GM20000 (cell line): ENCODE results near the gene RAB1B.

Experiments
- DNase-seq: peaks from one replicate; pipeline ENCODE4 v3.0.0; 2012; ENCODE audit warnings: low spot score
- TF ChIP-seq, protein P1 (sequence below): IDR thresholded peaks from 2 replicates; pipeline ENCODE4 v1.5.1; 2012; ENCODE audit warnings: mild to moderate bottlenecking, control low read depth; ENCODE audit errors: extremely low read depth, missing control alignments

Gene RAB1B

DNA sequence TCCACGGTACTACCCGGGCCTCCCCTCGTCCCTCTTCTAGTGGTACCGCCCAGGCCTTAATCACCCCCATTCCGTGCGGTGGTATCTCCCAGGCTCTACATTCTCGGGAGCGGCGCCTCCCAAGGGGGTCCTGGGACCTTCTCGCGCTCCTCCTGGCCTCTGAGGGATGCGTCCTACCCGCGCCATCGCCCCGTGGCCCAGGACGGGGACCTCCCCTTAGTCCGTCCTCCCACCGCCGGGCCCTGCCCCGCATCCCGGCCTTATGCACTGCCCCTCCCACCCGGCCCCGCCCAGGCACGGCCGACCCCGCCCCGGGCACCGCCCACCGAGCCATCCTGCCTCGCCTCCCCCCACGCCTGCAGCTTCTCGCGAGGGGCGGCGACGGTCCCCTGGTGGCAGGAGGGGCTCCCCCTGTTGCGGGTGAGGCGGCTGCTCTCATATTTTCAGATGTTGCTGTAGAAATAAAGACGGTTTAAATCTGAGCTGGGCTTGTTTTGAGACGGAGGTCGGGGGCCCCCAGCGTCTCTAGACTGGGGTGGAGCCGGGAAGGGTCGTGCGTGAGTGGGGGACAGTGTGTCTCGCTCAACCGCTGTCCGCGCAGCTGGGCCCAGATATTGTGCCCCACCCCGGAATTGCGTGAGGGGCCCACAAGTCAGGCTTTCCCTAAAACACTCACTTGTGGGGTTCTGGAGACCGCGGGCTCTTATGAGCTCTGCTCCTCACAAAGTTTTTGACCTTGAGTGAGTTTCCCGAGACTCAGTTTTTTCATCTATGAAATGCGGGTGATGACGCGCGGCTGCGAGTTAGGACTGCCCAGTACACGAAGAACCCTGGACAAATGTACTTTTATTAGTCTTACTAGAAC, 828 bp upstream of the RAB1B start:
- peak; percentile 95 for DNase-seq
- TF ChIP-seq, protein P1, sequence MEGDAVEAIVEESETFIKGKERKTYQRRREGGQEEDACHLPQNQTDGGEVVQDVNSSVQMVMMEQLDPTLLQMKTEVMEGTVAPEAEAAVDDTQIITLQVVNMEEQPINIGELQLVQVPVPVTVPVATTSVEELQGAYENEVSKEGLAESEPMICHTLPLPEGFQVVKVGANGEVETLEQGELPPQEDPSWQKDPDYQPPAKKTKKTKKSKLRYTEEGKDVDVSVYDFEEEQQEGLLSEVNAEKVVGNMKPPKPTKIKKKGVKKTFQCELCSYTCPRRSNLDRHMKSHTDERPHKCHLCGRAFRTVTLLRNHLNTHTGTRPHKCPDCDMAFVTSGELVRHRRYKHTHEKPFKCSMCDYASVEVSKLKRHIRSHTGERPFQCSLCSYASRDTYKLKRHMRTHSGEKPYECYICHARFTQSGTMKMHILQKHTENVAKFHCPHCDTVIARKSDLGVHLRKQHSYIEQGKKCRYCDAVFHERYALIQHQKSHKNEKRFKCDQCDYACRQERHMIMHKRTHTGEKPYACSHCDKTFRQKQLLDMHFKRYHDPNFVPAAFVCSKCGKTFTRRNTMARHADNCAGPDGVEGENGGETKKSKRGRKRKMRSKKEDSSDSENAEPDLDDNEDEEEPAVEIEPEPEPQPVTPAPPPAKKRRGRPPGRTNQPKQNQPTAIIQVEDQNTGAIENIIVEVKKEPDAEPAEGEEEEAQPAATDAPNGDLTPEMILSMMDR: no peak

DNA sequence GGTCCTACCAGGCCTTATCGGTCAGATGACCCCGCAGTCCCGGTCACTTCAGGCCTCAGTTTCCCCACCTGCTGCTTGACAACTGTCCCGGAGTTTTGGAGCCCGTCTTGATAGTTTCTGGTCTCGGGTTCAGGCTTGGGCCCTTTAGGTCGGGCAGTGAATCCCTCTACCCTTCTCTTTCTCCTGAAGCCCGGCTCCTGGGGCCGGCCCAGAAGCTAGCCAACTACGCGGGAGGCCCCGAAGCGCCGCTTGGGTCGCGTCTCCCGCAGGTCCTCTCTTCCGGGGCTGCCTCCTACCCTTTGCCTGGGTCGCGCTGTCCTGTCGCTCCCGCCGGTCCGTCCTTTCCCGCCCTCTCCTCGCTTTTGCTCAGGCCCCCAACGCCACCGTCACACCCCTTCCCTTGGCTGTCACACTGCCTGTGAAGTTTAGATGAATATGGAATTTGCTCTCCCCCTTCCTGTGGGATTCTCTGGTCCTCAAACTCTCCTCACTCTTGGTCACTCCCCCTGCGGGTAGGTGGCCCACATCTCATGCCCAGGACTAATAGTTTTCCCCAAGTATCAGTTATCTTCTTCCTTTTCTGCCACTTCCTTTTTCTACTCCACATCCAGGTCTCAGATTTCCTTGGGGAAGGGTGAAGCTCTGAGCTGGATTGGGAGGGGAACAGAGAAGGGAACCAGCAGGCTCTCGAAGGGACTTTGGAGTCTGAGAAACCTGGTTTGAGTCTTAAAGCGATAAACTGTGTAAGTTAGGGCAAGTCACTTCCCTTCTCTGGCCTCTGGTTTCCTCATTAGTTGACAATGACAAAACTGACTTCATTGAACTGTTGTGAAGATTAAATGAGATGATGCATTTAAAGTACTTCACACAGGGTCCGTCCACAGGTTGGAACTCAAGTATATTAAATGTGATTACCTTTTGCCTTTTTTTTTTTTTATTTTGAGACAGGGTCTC, 790 bp downstream of the RAB1B start:
- peak; percentile 57 for DNase-seq
- TF ChIP-seq, protein P1: no peak

DNA sequence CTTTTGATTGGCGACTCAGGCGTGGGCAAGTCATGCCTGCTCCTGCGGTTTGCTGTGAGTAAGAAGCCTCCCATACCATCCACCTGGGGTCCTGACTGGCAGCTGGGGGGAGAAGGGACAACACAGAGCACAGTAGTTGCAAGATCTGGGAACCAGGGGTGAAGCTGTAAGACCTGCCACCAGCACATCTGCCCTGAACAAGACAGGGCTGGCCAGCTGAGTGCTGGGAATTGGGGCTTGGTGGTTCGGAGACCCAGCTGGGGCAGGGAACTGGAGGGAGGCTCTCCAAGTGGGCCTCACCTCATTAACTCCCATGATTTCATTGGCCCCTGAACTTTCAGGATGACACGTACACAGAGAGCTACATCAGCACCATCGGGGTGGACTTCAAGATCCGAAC, 3.4 kb downstream of the RAB1B start:
- TF ChIP-seq, protein P1: no peak
- DNase-seq: no peak

DNA sequence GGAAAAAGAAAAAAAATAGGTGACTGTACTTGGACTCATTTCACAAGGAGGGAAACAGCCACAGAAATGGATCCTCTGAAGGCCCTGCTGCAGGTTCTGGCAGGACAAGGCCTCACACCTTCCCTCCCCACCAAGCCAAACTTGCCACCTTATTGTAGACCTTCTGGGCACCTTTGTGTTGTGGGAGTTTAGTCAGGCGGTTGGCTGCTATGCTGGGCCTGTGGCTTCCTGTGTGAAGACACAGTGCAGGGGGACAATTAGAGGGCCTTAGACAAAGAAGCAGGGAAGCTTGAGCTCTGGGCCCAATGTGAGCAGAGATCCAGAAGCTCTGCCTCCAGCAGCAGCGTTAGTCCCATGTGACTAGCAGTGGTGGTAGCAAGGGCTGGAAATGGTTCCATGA, 4.2 kb downstream of the RAB1B start:
- no peak for DNase-seq
- TF ChIP-seq, protein P1: no peak

DNA sequence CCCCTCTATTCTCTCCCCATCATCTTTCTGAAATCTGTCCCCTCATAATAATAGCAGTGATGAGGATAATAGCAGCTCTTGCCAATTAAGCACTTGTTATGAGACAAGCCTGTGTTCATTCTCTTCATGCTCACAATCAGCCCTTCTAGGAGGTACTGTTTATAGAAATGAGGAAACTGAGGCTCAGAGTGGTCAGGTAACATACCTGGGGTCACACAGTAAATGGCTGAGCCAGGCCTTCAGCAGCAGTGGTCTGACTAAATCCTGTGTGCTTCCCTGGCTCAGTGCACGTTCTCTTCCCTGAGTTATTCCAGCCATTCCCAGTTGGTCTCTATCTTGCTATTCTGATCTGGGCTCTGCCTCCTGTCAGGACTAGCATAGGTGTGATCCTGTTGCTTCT, 5.8 kb downstream of the RAB1B start:
- TF ChIP-seq, protein P1: no peak
- DNase-seq: no peak

DNA sequence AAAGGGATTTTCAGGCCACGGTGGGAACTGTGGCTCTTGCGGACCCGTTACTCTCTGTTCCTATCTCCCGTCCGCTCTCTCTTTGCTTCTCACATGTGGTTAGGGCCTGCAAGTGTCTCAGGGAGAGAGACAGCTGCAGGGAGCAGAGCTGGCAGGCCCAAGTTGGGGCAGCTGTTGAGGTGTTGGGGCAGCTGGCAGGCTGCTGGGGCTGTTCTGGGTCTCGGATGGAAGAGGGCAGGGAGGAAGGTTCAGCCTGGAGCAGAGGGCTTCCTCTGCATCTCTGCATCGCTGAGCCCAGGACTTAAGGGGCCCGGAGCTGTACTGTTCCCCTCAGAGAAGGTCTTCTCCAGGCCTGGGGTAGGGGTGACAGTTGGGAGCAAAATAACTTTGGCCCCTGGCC, 7.0 kb downstream of the RAB1B start:
- TF ChIP-seq, protein P1: no peak
- no peak for DNase-seq
